Colon (tissue), 2 donors: ENCODE measurements around the gene FAM3A.
A peak's percentile ranks its signal among the peaks of the same experiment; 100 is the strongest.

Source experiments
- FAIRE-seq: peaks from 2 replicates; lab custom pipeline; 2012; peaks lifted over from hg19 to GRCh38; lab: Jason Lieb, UNC
- donor health status: control.
- donor health status: control.

Gene FAM3A

GRCh38 chrX:154534526-154535322, 18.7 kb upstream of the FAM3A start:
- FAIRE-seq, result no peak

- FAIRE-seq, result no peak
These were observed 16.7 kb upstream of the FAM3A start for GRCh38 chrX:154532690-154533089.

DNA sequence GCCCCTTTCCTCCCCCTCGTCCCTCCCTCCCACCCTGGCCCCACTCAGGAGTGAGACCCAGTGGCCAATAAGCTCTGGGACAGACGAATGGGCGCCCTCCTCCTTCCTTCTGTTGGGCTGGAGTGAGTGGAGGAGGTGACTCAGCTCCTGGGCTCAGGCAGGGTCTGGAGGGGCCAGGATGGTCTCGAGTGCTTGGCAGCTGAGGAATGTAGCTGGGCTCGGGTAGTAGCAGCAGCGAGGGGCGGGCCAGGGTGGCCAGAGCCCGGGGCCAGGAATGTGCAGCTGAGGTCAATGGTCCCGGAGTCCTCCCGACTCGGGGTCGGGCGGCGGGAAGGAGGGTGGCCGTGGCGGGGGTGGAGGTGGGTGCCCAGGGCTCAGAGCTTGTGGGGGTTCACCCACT, 15.6 kb upstream of the FAM3A start:
- FAIRE-seq, result no peak

DNA sequence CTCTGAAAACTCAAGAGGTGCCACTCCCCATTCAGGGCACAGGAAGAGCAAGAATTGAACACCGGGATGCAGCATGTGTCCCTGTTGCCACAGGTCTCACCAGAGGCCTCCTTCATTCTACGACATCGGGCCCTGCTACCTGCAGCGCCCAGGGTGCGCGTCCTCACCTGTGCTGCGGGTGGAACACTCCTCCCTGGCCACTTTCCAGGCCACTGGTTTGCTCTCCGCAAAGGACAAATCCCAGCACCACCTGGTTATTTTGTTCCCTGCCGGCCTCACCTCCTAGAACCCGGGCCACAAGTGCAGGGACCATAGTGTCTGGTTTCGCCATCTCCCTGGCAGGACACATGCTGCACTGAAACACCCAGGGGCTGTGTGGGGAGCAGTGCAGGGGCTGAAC, 14.3 kb upstream of the FAM3A start:
- no peak for FAIRE-seq

DNA sequence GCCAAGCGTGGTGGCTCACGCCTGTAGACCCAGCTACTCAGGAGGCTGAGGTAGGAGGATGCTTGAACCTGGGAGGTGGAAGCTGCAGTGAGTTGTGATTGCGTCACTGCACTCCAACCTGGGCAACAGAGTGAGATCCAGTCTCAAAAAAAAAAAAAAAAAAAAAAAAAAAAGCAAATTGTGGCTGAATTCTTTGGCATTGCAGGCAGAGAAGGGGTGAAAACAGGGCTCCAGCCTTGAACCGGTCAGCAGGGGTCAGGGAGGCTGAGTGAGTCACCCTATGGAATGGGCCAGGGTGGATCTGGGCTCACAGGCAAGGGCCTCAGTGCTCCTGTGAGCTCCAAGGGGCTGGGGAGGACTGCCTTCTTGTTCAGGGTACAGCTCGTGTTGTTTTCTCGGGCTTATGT, 13.2 kb upstream of the FAM3A start:
- no peak for FAIRE-seq

DNA sequence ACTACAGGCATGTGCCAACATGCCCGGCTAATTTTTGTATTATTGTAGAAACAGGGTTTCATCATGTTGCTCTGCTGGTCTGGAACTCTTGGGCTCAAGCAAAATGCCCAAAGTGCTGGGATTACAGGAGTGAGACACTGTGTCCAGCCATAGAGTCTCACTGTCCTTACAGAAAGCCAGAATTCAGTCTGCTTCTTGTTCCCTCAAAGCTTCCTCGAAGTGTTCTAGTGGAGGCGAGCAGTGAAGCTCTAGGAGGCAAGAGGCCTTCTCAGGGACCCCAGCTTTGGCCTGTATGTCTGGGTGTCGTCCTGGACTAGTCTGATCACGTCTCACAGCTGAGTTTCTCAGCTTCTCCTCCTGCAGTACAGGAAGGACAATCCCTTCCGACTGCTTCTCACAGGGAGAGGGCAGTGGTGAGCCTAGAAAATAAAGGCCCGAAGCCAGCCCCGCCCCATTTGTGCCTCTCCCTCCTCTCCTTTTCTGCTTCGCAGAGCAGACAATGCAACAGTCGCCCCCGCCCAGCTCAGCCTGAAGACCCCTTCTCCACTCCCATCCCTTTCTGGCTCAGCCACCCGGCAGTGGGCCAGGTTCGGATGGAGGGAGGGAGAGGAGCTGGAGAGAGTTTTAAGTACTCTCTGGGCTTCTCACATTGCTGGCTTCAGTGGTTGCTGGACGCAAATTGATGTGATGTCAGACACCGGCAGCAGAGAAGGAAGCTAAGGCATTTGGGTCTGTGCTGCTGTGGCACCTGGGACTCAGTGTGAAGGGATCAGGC, 11.1 kb upstream of the FAM3A start:
- no peak for FAIRE-seq

DNA sequence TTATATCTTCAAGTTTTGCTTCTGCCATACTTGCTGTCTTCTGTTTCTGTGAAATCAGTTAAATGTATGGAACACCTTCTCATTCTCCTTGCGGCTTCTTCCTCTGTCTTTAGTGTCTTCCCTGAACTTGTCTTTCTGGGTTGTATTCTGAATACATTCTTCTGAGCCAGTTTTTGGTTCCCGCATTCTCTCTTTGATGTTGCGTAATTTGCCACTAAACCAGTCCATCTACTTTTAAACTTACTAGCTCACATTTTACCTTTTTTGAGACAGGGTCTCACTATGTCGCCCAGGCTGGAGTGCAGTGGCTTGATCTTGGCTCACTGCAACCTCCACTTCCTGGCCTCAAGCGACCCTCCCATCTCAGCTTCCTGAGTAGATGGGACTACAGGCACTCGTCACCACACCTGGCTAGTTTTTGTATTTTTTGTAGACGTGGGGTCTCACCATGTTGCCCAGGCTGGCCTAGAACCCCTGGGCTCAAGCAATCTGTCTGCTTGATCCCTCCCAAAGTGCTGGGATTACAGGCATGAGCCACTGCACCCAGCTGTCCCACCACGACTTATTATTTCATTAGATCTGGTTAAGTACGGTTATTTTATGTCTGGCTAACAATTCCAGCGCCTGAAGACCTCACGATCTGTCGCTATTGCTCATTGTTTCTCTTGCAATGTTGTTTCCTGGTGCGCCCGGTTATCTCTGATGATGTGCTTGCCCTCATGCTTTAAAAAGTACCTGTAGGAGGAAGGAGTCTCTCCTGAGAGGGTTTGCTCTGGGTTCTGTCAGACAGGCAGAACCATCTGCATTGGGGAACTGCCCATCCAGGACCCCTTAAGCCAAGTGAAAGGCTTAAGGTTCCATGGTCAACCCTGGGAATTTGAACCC, 9.8 kb upstream of the FAM3A start:
- FAIRE-seq, result no peak

DNA sequence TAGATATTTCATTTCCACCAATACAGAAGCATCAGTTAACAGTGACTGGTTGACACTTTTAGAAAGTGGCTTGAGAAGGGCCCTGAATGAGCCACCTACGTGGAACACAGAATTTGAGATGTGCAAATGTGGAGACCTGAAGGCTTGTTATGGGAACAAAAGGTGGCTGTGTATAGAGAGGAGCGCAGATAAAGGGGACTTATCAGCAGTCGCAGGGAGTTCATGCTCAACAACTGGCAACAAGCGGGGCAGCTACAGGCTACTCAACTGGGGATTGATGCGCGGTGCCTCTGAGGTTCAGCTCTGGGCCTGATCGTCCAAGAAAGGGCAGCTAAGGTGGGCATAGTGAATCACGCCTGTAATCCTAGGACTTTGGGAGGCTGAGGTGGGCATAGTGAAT, 3.4 kb upstream of the FAM3A start:
- no peak for FAIRE-seq

GRCh38 chrX:154517101-154517781, 1.2 kb upstream of the FAM3A start:
- FAIRE-seq, result no peak

DNA sequence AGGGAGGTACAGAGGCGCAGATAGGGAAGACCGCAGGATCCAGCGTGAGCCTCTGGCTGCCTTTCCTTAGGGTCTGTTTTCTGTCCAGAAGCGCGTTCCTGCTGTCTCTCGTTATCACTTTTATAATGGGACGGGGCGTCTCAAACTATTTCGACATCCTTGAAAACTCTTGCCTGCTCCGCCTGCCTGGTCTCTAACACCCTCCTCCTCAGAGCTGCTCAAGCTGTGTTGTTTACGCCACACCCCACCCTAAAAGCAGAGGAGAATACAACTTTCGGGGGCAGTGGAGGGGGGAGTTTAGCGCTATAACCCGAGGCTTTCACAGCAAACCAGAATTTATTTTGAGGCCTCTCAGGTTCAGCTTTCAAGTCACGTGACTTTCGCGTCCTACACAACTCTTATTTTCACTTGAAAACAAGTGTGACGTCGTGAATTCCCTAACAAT, 646 bp upstream of the FAM3A start:
- FAIRE-seq, result no peak

DNA sequence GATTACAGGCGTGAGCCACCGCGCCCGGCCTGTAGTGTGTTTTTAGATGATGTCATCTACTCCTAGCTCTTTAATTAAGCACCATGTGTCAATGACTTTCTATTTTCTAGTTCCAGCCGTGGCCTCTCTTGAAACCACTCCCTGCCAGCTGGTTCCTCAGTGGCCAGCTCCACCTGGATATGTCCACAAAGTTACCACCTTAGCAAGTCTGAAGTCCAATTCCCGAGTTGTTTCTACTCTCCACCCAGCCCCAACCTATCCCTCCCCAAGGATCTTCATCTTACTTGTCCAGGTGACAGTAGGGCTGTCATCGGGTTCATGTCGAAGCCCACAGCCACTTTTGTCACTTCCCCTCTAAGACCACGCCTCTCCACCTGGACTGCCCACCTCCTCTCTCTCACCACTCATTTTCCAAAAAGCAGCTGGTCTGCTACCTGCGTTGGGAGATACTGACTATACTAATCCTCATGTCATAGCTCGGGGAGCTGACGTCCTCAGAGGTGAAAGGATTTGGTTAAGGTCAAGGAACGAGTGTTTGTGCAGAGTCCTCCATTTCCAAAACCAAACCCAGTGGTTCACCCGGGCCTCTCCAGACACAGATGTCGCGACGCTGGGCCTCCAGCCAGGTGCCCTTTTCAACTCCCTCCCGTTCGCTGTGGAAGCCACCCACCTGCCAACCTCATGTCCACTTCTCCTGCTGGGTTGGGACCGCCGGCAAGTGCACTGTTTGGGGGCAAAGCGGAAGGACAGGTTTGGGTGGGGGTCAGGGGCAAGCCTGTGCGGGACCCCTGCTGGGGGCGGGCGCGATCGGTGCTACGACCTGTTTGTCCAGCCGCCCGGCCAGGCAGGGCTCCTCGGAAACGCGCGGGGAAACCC, 704 bp downstream of the FAM3A start:
- FAIRE-seq, result peak; percentile 55

DNA sequence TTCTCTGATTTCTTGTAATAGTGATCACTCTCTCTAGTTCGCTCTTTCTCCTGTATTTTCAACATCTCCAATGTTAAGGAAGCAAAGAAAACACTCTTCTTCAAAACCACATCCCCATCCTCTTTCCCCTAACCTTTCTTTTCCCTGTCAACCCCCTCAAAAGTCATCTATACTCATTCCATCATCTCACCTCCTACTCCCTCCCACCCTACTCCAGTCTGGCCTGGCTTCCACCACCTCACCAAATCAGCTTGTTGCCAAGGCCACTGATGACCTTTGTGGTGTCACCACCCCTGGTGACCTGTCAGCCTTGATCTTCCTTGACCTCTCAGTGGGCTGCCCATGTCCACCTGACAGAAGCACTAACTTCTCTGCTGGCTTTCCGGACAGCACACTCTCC, 2.3 kb downstream of the FAM3A start:
- no peak for FAIRE-seq

GRCh38 chrX:154512879-154513553, 3.0 kb downstream of the FAM3A start:
- FAIRE-seq, result no peak

DNA sequence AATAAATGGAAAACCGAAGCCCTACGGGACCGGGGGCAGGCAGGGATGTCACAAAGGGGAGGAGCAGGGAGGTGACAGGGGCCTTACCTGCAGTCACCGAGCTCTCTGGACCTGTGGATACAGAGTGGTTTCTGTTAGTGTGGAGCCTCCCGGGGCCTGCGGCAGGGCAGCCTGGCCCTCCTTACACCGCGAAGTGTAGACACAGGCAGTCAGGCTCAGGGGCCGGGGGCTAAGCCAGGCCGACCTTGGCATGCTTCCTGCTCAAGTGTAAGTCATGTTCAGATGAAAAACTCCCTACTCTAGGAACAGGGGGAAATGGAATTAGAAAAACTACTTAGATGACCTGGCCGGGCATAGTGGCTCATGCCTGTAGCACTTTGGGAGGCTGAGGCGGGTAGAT, 4.3 kb downstream of the FAM3A start:
- FAIRE-seq, result no peak

DNA sequence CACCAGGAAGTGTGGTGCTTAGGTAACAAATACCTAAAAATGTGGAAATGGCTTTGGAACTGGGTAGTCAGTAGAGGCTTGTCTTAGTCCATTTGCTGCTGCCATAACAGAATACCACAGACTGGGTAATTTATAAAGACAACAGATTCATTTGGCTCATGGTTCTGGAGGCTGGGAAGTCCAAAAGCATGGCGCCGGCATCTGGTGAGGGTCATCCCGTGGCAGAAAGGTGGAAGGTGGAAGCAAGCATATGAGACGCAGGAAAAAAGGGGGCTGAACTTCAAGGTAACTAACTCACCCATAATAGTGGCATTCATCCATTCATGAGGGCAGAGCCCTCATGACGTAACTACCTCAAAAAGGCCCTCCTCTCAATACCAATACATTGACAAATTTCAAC, 6.6 kb downstream of the FAM3A start:
- no peak for FAIRE-seq

DNA sequence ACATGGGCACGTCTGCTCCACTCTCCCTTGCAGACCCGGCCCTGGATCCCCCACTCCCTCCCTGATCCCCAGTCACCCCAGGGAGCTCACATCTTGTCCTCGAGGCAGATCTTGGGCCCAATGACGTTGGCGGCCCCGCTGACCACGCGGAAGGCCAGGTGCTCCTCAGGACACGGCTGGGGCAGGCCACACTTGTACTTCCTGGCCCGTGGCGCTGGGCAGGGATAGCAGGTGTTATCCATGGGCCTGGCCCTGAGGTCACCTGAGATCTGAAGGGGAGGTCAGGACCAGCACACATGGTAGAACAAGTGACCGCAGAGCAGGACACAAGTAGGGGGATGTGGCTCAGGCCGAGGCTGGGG, 7.7 kb downstream of the FAM3A start:
- no peak for FAIRE-seq

DNA sequence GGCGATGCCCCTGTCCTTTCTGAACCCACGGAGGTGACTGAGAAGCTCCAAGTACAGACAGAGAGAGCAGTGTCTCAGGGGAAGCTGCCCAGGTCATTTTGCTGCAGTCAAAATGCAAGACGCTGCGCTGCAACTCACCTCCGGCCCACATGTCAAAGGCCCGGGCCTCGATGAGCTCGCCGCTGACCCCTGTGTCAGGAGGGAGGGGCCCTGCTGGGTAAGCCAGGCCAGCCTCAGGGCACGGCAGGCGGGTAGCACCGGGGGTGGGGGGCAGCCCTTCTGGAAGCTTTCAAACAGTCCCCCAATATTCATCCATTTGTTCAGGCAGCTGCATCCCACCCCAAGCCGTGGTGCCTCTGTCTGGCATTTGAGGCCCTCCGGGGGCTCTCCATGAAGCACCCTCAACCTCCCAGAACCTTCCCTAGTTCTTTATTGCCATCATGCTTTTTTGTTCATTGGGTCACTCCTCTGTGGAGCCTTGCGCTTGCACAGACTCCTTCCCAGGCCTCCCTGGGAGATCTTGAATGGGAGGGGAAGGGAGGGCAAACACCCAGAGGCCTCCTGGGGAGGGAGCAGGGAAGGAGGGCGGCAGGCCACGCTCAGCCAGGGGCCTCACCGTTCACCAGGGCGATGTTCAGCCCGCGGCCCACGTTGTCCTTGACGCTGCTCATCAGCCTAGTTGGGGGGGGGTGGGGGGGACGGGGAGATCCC, 8.2 kb downstream of the FAM3A start:
- FAIRE-seq, result no peak

DNA sequence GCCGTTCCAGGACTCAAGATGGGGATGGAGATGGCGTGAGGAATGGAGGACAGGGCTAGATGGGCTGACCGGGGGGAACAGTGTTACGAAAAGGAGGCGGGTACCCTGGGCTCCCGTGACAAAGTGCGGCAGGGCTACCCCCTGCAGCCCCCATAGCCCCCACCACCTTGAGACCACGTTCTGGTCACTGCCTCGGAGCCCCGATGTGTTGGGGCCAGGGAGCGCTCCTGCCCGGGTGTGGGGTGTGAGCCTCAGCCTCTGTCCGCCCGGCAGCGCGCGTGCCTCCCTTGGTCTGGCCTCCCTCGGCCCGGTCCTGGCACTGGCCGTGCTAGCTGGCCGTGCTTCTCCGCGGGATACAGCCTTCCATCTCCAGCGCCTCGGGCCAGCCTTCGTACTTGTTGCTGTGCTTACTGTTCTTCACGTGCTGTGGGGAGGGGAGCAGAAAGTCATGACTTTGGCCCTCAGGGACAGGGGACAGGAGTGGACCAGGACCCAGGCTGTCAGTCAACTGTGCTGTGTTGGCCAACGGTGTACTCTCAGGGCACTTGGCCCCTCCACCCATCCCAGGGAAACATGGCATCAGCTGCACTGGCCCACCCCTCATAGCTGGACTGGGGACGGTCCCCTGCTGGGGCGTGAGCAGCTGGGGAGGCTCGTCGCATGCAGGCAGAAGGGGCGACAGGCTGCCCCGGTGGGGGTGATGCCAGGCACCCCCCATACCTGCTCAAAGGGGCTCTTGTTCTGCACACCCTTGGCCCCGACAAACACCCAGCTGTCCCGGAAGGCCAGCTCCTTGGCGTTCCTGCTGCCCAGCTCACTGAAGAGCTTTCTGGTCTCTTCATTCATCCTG, 9.3 kb downstream of the FAM3A start:
- FAIRE-seq, result no peak

DNA sequence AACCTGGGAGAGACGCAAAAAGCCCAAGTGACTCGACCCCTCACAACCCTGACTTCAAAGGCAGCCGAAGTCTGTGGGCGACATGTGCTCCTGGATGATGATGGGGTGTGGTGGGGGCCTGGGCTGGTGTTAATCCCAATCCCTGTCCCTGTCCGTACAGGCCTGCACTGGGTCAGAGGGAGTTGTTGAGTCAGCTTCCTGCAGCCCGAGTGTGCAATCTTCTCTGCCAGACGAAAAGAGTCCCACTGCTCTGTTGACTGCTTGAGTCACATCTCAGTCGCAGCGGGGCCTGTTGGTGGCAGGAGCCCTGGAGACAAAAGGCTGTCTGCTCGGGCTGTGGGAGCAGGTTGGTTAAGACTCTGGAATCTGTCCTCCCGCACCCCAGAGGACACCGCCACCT, 10.3 kb downstream of the FAM3A start:
- FAIRE-seq, result no peak
